HG03159 (cell line): ENCODE results near the gene CASTOR1.
"Not testable (repeated sequence)": the region's sequence is repeated elsewhere in the genome, so short reads cannot be mapped to it uniquely, and the experiment has no call there.

Experiments used
- ATAC-seq: cut with Tn5 transposase; IDR thresholded peaks from one replicate; pipeline ENCODE4 v1.9.1; 2021; ENCODE audit warnings: mild to moderate bottlenecking, moderate library complexity; ENCODE audit not compliant: unreplicated experiment

CASTOR1 gene

DNA sequence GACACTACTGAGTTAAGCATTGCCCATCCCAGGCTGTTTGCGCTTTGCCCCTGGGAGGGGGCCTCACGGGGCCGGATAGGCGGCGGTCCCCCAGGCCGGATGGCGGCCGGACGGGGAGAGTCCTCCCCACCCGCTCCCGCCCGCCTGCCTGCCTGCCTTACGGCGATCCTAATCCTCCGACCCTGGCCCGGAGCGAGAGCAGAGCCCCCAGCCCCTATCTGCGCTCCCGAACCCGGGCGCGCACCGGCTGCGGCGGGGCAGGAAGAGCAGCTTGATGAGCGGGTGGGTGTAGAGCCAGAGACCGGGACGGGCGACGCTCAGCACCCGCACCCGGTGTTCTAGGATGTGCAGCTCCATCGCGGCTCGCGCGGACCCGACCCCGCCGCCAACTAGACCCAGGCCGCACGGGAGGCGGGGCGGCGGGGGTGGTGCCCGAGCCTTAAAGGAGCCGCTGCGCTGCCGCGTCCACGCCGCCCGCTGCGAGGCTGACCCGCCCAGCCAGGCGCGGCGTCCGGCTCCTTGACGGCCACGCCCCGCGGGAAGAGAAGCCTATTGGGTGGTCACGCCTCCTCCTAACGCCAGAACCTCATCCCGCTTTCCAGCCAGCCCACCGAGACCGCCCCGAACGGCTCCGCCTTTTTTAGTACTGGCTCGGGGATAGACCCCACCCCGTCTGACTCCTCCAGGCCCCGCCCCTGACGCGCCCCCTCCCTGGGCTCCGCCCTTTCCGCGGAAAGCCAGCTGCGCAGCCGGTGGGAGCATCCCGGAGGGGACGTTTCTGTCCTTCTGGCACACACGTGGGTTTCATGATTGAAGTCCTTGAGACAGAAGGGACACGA is at the start of gene CASTOR1:
CASTOR1 (minus strand) TSS at position 365 of the 839 bp plus-strand sequence; CDS start at position 357, 8 bp downstream.
- ATAC-seq, result peak; percentile 56

DNA sequence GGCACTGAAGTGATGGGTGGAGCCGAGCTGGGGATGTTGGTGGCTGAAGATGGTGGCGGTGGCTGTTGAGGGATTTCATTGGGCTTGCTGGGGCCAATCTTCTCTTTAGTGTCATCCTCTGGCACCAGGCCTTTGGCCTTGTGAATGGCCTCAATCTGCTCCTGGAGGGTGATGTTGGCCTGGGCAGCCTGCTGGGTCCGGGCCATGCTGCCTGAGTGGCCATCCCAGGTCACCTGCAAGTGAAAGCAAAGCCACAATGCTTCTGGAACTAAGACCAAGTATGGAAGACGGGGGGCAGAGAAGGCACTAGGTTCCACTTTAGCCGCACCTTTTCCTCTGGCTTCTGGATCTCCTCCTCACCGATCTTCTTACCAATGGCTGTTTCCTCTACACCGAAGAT is 49.5 kb upstream of the CASTOR1 start:
- no peak for ATAC-seq

DNA sequence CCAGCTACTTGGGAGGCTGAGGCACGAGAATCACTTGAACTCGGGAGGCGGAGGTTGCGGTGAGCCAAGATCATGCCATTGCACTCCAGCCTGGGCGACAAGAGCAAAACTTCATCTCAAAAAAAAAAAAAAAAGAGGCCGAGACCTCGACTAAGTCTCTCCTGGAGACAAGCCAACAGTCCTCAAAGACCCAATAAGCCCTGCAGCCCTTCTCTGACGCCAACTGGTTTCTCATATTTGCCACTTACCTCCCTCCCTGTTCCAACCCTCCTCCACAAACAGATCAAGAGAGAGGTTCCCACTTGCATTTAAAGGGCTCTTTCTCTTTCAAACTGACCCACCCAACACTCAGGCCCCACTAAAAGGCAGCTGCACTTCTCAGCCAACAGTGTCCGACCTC is 49.0 kb upstream of the CASTOR1 start:
- ATAC-seq, result not testable (repeated sequence)

DNA sequence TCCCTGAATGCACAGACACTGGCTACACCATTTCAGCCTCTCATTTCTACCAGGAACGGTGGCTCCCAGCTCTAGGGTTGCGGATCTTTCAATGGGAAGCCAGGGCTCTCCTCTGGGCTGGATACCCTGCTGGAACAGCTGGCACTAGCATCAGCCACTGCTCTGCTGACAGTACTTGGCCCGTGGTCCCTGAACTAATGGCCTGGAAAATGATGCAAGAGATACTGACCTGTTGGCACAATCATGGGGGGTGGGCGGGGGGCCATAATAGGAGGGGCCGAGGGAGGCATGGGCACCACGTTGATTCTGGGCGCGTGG is 48.1 kb upstream of the CASTOR1 start:
- ATAC-seq, result no peak

DNA sequence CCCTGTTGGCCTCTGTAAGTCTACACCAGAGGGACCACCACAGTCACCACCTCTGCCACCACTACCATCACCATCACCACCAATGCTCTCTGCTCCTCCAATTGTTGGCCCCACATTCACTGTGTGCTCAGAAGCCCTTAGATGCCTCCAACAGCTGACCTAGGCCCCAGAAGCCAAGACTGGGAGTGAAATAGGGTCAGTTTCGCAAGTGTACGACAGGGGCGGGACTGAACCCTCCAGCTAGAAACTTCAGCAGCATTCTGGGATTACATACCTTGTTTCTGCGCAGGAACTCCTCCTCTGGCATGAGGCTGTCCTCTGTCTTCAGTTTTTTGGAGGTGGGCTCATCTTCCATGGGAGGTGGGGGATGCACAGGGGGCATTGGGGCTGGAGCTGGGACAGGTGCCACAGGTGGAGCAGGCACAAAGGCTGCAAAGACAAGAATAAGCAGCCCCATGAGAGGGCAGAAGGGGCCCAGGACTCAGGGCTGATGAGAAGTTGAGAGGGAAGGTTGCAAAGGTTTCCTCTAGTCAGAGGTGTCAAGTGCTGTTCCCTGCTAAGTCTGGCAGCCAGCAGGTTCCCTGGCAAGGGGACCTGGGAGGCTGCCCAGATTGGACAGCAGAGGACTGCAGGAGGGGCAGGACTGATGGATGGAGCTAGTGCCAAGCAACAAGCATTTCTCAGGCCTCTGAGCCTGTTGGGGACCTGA is 47.6 kb upstream of the CASTOR1 start:
- no peak for ATAC-seq

DNA sequence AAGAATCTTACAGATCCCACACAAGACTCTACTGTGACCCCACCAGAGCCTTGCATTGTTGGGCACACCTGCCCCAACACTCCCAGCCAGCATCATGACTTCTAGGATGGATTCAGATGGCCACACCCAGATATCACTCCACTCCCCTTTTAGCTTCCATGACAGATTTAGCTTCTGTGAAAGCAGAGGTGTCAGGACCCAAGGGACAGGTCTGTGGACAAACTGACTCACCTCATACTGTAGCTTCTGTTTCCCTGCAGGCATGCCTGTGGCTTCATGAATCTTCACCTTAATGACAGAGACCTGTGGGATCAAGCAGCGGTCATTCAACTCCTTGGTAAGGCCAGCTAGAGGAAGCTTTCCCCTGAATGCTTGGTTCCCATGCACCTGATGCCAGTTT is 45.9 kb upstream of the CASTOR1 start:
- ATAC-seq, result no peak

DNA sequence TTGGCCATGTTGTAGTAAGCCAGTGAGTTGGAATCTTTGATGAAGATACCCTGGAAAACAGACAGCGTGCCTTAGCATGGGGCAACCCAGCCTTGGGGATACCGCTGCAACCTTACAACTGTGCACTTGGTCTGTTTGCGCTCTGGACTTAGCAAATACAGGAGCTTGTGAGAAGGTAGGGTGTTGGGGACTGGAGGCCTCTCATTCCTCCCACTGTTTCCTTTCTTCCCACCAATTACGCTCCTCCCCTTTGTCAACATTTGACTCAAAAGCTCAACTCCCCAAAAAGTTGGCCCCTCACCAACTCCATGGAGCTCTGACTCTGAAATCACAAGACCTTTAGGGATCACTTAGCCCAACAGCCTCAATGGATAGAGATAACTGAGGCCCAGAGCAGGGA is 45.3 kb upstream of the CASTOR1 start:
- no peak for ATAC-seq

DNA sequence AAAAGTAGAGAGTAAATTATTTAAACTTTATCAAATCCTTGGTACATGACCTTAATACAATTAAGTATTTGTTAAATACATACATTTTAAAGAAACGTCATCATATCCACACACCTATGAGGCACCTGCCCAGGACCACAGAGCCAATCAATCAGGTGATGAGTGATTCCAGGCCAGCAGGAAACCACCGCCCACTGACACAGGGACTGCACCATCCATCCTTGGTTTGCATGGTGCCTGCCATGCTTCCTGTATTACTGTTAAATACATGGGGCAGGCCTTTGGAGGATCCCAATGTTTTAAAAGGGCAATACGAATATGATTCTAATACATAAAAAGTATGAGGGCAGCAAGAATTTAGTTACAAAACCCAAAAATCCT is 44.4 kb upstream of the CASTOR1 start:
- no peak for ATAC-seq

DNA sequence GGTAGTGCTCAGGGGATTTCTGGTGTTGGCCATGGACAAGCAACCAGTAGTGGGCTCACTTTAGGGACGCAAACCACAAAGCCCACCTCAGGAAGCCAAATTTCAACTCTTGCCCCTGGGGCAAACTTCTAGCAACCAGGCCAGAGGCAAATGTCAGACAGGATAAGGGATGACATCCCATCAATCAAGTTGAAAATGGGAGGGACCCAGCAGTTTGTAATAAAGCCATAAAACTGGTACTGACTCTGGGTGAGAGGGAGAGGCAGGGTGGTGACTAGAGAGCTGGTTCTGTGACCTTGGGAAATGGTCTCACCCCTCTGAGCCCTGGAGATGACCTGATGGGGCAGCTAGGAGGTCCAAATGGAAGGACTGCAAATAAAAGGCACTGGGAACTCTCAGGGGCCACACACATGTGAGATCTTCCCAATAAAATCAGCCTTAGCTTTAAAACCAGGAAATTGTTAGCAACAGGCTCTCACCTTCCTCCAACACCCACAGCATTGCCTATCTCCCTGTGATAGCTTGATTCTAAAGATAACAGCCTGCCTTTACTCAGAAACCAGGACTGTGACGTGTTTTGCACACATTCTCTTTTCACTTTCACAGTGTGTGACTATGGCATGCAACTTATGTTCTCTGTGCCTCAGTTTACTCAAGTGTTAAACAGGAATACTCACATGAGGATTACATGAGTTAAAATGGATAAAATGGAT is 43.8 kb upstream of the CASTOR1 start:
- no peak for ATAC-seq

DNA sequence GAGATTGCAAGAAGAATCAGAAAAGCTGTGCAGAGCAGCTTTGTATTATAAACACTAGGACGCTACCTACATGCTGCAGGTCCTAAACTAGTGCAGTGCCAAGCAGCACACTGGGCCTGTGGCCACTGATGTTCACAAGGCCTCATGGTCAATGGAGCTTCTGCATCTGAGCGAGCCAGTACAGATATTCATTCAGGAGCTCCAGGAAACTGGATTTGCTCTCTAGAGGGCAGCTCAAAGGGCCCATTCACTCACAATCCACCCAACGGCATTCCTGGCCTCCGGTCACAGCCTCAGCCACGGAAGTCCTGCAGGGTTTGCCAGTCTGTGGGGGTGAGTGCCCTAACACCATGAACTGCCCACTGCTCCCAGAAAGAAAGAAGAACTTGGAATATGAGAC is 43.2 kb upstream of the CASTOR1 start:
- ATAC-seq, result no peak

DNA sequence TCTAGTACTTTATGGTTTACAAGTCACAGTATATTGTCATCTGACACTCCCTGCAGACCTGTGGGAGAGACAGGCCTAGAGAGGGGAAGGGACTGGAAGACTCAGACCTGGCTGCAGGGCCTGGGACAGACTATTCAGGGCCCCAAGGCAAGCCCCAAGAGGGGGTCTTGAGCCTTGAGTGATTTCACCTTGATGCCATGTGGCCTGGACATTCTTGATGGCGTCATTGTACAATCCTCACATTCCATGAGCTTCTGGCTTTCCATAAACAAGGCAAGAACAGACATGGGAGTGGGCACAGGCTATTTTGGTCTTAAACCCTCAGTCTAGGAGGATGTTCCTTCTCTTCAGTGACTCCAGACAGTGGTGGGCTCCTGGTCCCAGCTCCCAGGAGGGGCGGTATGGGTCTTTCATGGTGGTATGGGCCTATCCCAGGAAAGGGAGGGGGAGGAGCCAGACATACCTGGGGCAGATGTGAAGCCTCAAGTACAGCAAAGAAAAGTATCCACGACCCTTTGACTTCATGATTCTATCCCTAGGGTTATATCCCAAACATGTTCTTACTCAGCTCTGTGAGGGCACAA is 39.3 kb upstream of the CASTOR1 start:
- no peak for ATAC-seq

DNA sequence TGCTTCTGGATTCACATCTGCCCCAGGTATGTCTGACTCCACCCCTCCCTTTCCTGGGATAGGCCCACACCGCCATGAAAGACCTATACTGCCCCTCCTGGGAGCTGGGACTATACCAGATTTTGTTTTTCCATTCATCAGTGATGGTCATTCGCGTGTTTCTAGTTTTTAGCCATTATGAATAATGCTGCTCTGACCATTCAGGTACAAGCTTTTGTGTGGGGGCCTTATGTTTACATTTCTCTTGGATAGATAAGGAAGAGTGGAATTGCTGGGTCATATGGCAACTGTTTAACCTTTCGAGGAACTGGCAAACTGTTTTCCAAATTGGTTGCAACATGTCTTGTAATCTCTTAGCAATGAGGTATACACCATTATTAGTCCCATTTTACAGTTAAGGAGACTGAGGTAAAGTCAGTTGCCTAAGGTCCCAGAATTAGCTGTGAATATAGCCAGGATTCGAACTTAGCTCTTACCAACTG is 38.6 kb upstream of the CASTOR1 start:
- no peak for ATAC-seq

DNA sequence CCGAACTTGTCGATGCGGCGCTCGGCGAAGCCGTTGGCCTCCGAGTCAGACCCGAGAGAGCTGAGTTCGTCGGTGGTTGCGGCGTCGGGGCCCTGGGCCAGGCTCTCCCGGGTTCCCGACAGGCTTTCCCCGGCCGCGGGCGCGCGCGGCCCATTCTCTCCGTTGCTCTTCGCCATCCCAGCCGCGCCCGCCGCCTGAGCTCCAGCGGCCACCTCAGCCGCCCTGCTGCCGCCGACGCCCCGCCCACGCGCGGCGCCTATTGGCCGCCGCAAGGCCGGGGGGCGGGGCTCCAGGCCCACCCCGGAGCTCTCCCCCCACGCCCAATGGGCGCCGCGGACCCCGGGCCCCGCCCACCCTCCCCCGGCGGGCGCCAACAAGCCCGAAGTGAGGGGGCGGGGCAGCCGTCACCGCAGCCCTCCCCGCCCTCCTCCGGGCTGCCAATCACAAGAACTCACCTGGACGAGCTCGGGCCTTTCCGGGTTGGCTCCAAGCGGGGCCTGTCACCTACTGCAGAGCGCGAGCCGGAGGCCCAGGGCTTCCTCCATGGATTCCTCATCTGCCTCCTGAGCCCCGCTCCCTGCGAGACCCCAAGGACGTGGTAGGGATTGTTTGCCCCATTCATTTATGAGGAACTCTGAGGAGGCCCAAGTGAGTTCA is 37.5 kb upstream of the CASTOR1 start, which contains the start of gene TBC1D10A:
TBC1D10A (minus strand) TSS at position 236 of the 657 bp plus-strand sequence; CDS start at position 176, 60 bp downstream.
- peak; percentile 85 for ATAC-seq

DNA sequence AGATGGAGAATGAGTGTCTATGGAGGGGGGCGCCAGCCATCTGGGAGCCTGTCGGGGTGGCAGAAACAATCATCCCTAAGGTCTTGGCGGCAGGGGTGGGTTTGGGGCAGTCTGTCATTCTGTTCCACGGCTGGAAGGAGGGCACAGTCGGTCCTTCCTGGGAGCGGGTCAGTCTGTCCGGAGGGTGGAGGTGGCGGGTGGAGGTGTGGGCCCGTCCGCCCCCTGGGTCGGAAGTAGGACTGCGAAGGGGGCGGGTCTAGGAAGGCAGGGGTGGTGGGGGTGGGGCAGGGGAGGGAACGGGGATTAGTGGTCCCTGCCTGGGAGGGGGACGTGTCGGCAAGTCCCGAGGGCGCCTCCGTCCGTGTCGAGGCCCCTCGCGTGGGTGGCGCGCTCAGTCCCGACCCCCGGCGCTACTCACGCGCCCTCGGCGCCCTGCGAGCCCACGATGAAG is 37.0 kb upstream of the CASTOR1 start:
- ATAC-seq, result peak; percentile 13

DNA sequence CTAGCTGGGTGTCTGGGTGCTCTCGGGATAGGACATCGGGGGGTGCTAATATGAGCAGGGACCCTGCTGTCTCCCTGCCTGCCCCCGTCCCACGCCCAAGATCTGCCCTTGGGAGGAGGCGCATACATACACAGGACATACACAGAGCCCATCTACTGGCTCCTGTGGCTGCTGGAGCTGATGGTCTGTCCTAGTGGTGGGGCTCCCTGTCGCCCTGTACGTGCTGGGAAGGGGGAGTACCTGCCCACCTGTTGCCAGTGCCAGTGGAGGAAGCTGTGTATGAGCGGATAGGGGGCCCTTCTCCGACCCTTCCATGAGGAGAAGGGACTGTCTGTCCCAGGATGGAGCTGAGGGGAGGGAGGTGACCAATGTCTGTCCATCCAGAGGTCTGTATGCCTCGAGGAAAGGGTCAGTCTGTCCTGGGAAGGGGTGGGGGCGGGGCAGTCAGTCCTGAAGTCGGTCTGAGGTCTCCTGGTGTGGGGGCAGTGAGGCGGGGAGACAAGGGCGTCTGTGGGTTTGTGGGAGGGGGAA is 36.5 kb upstream of the CASTOR1 start:
- no peak for ATAC-seq

DNA sequence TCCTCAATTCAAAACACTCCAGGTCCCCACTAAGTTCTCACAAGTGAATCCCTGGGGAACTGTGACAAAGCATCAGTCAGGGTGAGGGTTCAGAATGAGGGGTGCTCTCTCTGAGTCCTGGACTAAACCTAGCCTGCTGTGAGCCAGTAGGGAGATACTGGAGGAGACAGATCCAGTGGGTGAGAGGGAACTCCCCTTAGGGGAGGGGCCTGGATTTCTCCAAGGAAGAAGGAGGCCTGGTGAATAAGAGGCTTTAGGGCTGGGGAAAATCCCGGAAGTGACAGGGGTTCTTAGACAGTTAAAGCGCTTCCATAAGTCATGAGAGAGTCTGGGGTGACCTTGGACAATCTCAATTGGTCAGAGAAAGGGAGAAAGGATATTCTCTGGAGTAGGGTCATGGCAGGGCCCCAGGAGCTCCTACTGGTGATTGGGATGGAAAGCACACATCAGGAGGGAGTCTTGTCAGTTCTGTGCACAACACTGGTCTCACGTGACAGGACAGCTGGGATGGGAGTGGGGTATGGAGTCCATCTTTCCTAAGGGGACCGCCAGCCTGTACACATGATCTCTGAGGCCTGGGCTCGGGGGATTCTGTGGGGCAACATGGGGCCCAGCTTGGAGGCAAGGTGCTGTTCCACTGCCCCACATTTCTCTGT is 35.9 kb upstream of the CASTOR1 start:
- no peak for ATAC-seq

DNA sequence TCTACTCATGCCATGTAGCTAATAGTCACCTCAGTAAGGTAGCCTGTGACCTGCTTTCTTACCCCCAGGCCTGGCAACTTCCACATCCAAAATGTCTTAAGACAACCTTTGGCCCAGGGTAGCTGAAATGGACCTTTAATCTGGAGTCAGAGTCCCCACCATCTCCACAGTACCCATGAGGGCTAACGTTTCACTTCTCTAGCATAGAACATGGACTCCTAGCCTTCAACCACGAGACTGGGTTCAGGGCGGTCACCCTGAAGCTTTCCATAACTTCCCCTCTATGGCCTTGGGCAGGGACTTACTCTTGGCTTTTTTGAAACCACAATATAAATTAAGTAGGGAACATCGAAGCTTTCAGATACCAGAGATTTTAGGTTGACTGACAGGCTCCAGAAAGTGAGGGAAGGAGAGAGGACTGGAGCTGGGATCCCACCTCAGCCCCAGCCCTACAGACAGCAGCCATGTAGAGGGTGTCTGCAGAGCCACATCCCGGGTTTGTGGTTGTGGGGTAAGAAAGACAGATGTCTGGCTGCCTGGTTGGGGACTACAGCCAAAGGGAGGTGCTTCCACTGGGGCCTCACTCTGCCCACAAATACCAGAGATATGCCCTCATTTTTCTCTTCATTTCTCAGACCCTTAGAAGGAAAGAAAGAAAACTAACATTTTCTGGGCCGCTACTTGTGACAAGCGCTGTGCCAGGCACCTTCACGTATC is 34.9 kb upstream of the CASTOR1 start:
- no peak for ATAC-seq

DNA sequence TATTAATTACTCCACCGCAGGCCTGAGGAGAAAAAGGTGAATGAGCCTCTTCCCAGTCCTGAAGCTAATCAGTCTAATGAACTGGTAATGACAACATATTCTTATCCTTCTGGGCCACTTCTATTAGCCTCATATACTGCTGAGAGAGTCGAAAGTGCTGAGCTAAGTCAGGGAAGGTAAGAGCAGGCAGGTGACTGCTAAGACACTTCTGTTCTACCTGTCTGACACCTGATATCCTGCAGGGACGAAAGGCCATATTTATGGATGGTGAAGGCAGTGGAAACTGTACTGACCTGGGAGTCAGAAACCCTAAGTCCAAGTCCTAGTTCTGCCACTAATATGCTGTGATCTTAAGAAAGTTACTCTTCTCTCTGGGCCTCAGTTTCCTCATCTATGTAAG is 33.9 kb upstream of the CASTOR1 start:
- no peak for ATAC-seq

DNA sequence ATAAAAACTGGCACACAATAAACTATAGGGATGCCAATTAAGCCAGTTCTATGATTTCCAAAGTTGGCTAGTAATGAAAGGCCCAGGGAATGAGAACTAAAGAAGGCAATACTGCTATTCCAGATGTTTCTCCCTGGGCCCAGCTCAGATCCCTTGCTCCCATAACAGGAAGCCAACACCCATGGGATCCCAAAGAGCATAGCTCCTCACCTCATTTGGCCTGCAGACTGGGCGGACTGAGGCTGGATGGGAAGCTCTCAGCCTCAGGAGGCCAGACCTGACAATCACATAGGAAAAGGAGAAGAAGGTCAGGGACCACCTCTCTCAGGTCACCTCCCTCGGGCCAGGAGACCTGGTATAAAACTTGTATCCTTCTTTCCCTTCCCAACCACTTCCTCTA is 32.2 kb upstream of the CASTOR1 start:
- ATAC-seq, result no peak
